Spleen (tissue), 11 donors: Measurements from ENCODE around the gene IL32. TPM values are rescaled to one million over a fixed set of nuclear protein-coding genes. Genes with fewer than 3 reads are reported as not detected.

Source experiments
- DNase-seq: peaks from one replicate; pipeline ENCODE4 v3.0.0-alpha.2; 2020
- H3K27ac ChIP-seq, 8 donors: fragments of 200-600 bp; sonication (generic) in 7 of 8; 1 replicate in 4 of 8; 2 replicates in 4 of 8; pipeline versions ENCODE4 v1.5.0 to v1.8.0; 2016 to 2021; ENCODE audit warnings: inconsistent platforms in 4 of 8, mild to moderate bottlenecking in 4 of 8, moderate library complexity in 1 of 8
- H3K27me3 ChIP-seq, 7 donors: fragments of 200-600 bp; sonication (generic) in 6 of 7; replicated peaks in 1 of 7; 1 replicate in 4 of 7; 2 replicates in 3 of 7; pipeline versions ENCODE4 v1.5.0 to v1.8.0; 2016 to 2021; ENCODE audit warnings: inconsistent platforms in 3 of 7, mild to moderate bottlenecking in 1 of 7
- H3K36me3 ChIP-seq, 6 donors: fragments of 200-600 bp; sonication (generic) in 5 of 6; 1 replicate in 4 of 6; 2 replicates in 2 of 6; pipeline versions ENCODE4 v1.5.0 to v1.8.0; 2016 to 2021; ENCODE audit warnings: inconsistent platforms in 2 of 6
- H3K4me1 ChIP-seq, 6 donors: fragments of 200-600 bp; sonication (generic) in 5 of 6; 1 replicate in 3 of 6; 2 replicates in 3 of 6; pipeline versions ENCODE4 v1.5.0 to v1.8.0; 2016 to 2021; ENCODE audit warnings: inconsistent platforms in 3 of 6
- H3K4me3 ChIP-seq, 8 donors: fragments of 200-600 bp; sonication (generic) in 7 of 8; 1 replicate in 4 of 8; 2 replicates in 4 of 8; pipeline versions ENCODE4 v1.5.0 to v1.8.0; 2016 to 2021; ENCODE audit warnings: inconsistent platforms in 4 of 8, mild to moderate bottlenecking in 4 of 8, moderate library complexity in 2 of 8
- H3K9me3 ChIP-seq, 8 donors: fragments of 200-600 bp; sonication (generic) in 7 of 8; 1 replicate in 4 of 8; 2 replicates in 4 of 8; pipeline versions ENCODE4 v1.5.0 to v1.8.0; 2016 to 2021; ENCODE audit warnings: inconsistent platforms in 4 of 8
- CTCF ChIP-seq, 11 experiments: fragments of 200-600 bp in 7 of 11; fragments of 450-650 bp in 4 of 11; sonication (generic) in 4 of 11; IDR thresholded peaks in 8 of 11; conservative IDR thresholded peaks in 3 of 11; 1 replicate in 7 of 11; 2 replicates in 4 of 11; pipeline versions ENCODE4 v1.4.0 to v1.8.0; 2016 to 2021; ENCODE audit warnings: antibody characterized with exemption in 11 of 11, inconsistent platforms in 4 of 11, mild to moderate bottlenecking in 1 of 11
- POLR2A ChIP-seq, 3 donors: fragments of 450-650 bp; IDR thresholded peaks; one replicate each; pipeline ENCODE4 v1.5.1; 2017; ENCODE audit warnings: antibody characterized with exemption in 3 of 3, mild to moderate bottlenecking in 1 of 3
- POLR2AphosphoS5 ChIP-seq, 3 donors: sonication (generic); formaldehyde crosslinking; IDR thresholded peaks; one replicate each; pipeline ENCODE4 v1.5.1; 2017; ENCODE audit warnings: antibody characterized with exemption in 3 of 3
- WGBS, 5 donors: extraction: QIAGEN DNeasy Blood & Tissue Kit in 3 of 5; methylation state at CpG; one replicate each; pipeline versions ENCODE4 v1.1.5 to v1.1.7; 2013 to 2018; 5-methylcytosine and 5-hydroxymethylcytosine counted together
- intact Hi-C: fragments of 100-400 bp; cut with DNase I; formaldehyde crosslinking; loops from one replicate; pipeline ENCODE4 v1.15.0; 2023; ENCODE audit warnings: low total_unique reads
- polyA plus RNA-seq, 3 donors: library from polyadenylated mRNA; stranded (reverse); fragments of 200-250 nt; gene quantifications; one replicate each; pipeline ENCODE4 v1.2.1, GENCODE V29; 2013
- total RNA-seq, 7 donors: library from RNA; depleted of rRNA in 3 of 7; stranded (reverse); fragments of >200 nt in 3 of 7; fragmentation: NEBNext Ultra II Directional in 4 of 7; extraction: Animal tissue kit (Norgen Biotek cat#: 25700) in 4 of 7; gene quantifications; one replicate each; pipeline versions ENCODE4 v1.1.0 to v1.2.1, GENCODE V29; 2016 to 2021
- donor health status: healthy with polysubstance abuse.
- donor health status: DM: no; HTN: no; CAD: no; lungs with moderate emphysema.
- donor health status: DM: no; HTN: no; CAD: no.
- donor health status: Bipolar disorder and iron deficiency.
- donor health status: healthy.
- donor health status: DM: no; HTN: no; CAD: no.
- donor health status: DM: yes; HTN: yes; CAD: no.

Gene IL32
- total and polyA plus RNA-seq, 10 donors: 171 to 624 (median 293) TPM

- H3K36me3 ChIP-seq: no peaks in the 10 kb centered on the region
- TF ChIP-seq CTCF (IDR thresholded peaks at IDR 0.05 in 8 of 11, conservative IDR thresholded peaks at IDR 0.05 in 3 of 11) (no peak), POLR2AphosphoS5 (IDR thresholded peaks at IDR 0.05) (no peak), POLR2A (IDR thresholded peaks at IDR 0.05) (no peak)
- peaks cover 0 to 65% (median 20%) of the 10 kb centered on the region in 6 donors for H3K4me1 ChIP-seq
- peaks cover 7 to 100% (median 83%) of the 10 kb centered on the region in 7 donors for H3K27me3 ChIP-seq
- H3K9me3 ChIP-seq: no peaks in the 10 kb centered on the region
- H3K4me3 ChIP-seq: no peak overlapping the region
- 12 to 39% (median 28%) methylated on average over 5 to 19 of the region's 19 CpGs for WGBS, 5 donors
- intact Hi-C loops: no loop called here
- DNase-seq: no peak
- H3K27ac ChIP-seq: no peak overlapping the region
These were observed 30.0 kb upstream of the IL32 start for GRCh38 chr16:3035289-3035971.

GRCh38 chr16:3035972-3036725, 29.3 kb upstream of the IL32 start:
- no peak for TF ChIP-seq POLR2A (IDR thresholded peaks at IDR 0.05)
- no peak for TF ChIP-seq POLR2AphosphoS5 (IDR thresholded peaks at IDR 0.05)
- no peak for TF ChIP-seq CTCF (IDR thresholded peaks at IDR 0.05 in 8 of 11, conservative IDR thresholded peaks at IDR 0.05 in 3 of 11)
- peaks cover 7 to 100% (median 76%) of the 10 kb centered on the region in 7 donors for H3K27me3 ChIP-seq
- peak; percentile 84 for DNase-seq
- H3K4me3 ChIP-seq: peak overlapping the region in 3 of 8 donors; percentile 1 to 55 (median 11)
- no peak overlapping the region for H3K27ac ChIP-seq
- H3K36me3 ChIP-seq: no peaks in the 10 kb centered on the region
- intact Hi-C loops: no loop called here
- no peaks in the 10 kb centered on the region for H3K9me3 ChIP-seq
- 2 to 6% (median 5%) methylated on average over 31 to 40 of the region's 40 CpGs for WGBS, 5 donors
- H3K4me1 ChIP-seq: peaks cover 0 to 58% (median 20%) of the 10 kb centered on the region in 6 donors

GRCh38 chr16:3036726-3037315, 28.6 kb upstream of the IL32 start, which contains the start of gene BICDL2:
Gene BICDL2 (minus strand): TSS chr16:3036944. CDS start chr16:3035496, 1,448 bp downstream.
- no peak for DNase-seq
- Histone ChIP-seq H3K4me1 (peaks cover 0 to 51% (median 18%) of the 10 kb centered on the region in 6 donors), H3K9me3 (no peaks in the 10 kb centered on the region), H3K27me3 (peaks cover 7 to 100% (median 78%) of the 10 kb centered on the region in 7 donors), H3K36me3 (no peaks in the 10 kb centered on the region), H3K27ac (no peak within 1 kb of the TSS), H3K4me3 (peak within 1 kb of the TSS in 3 of 8 donors; percentile 1 to 55 (median 11))
- intact Hi-C loops: no loop called here
- TF ChIP-seq CTCF (IDR thresholded peaks at IDR 0.05 in 8 of 11, conservative IDR thresholded peaks at IDR 0.05 in 3 of 11): peak in 1 of 11 experiments; percentile 10
- TF ChIP-seq POLR2A (IDR thresholded peaks at IDR 0.05): no peak
- WGBS, 5 donors: 8 to 34% (median 9%) methylated on average over 7 to 44 of the region's 44 CpGs
